Astrocyte (in vitro differentiated cells and primary cell): ENCODE measurements around the gene PSMG4. TPM values are rescaled to one million over a fixed set of nuclear protein-coding genes. Genes with fewer than 3 reads are reported as not detected.

Experiments
- DNase-seq: peaks from one replicate; pipeline ENCODE4 v3.0.0-alpha.2; 2010; ENCODE audit warnings: low read depth
- FAIRE-seq: peaks from 2 replicates; lab custom pipeline; 2011; peaks lifted over from hg19 to GRCh38; lab: Jason Lieb, UNC
- H2AFZ ChIP-seq: 2 replicates; pipeline ENCODE4 v1.6.0; 2012; ENCODE audit warnings: low read depth, low read length, inconsistent platforms
- H3K27ac ChIP-seq: 2 replicates; pipeline ENCODE4 v1.5.1; 2011; ENCODE audit warnings: low read depth, low read length, inconsistent platforms
- H3K27me3 ChIP-seq: 2 replicates; pipeline ENCODE4 v1.6.0; 2011; ENCODE audit warnings: low read length, inconsistent platforms; ENCODE audit not compliant: insufficient read depth
- H3K36me3 ChIP-seq: 2 replicates; pipeline ENCODE4 v1.5.1; 2011; ENCODE audit warnings: low read length, inconsistent platforms; ENCODE audit not compliant: insufficient read depth
- H3K4me1 ChIP-seq: 2 replicates; pipeline ENCODE4 v1.5.1; 2011; ENCODE audit warnings: low read length, inconsistent platforms; ENCODE audit not compliant: insufficient read depth
- H3K4me2 ChIP-seq: 2 replicates; pipeline ENCODE4 v1.6.0; 2012; ENCODE audit warnings: low read length, inconsistent platforms
- H3K4me3 ChIP-seq: 2 replicates; pipeline ENCODE4 v1.5.1; 2011; ENCODE audit warnings: low read depth, mild to moderate bottlenecking, low read length, inconsistent platforms; ENCODE audit not compliant: insufficient read depth
- H3K79me2 ChIP-seq: 2 replicates; pipeline ENCODE4 v1.6.0; 2012; ENCODE audit warnings: mild to moderate bottlenecking, low read length, inconsistent platforms; ENCODE audit not compliant: insufficient read depth
- H3K9ac ChIP-seq: 2 replicates; pipeline ENCODE4 v1.6.0; 2012; ENCODE audit warnings: mild to moderate bottlenecking, low read length, inconsistent platforms
- H3K9me3 ChIP-seq: 2 replicates; pipeline ENCODE4 v1.5.1; 2012; ENCODE audit warnings: low read depth, mild to moderate bottlenecking, low read length, inconsistent platforms; ENCODE audit not compliant: insufficient read depth
- H4K20me1 ChIP-seq: 2 replicates; pipeline ENCODE4 v1.6.0; 2012; ENCODE audit warnings: low read length, inconsistent platforms; ENCODE audit not compliant: insufficient read depth
- H3K27ac Mint-ChIP-seq: one replicate; pipeline ENCODE4 v1.8.0; 2021; ENCODE audit warnings: mild to moderate bottlenecking, mixed read lengths; ENCODE audit not compliant: unreplicated experiment
- H3K27me3 Mint-ChIP-seq: one replicate; pipeline ENCODE4 v1.8.0; 2021; ENCODE audit warnings: low read depth, mixed read lengths; ENCODE audit not compliant: unreplicated experiment
- H3K36me3 Mint-ChIP-seq: one replicate; pipeline ENCODE4 v1.8.0; 2021; ENCODE audit warnings: low read depth, mixed read lengths; ENCODE audit not compliant: unreplicated experiment
- H3K4me1 Mint-ChIP-seq: one replicate; pipeline ENCODE4 v1.8.0; 2021; ENCODE audit warnings: low read depth, mixed read lengths; ENCODE audit not compliant: unreplicated experiment
- H3K4me3 Mint-ChIP-seq: one replicate; pipeline ENCODE4 v1.8.0; 2021; ENCODE audit warnings: mild to moderate bottlenecking, moderate library complexity, mixed read lengths; ENCODE audit not compliant: unreplicated experiment
- H3K9me3 Mint-ChIP-seq: one replicate; pipeline ENCODE4 v1.8.0; 2021; ENCODE audit warnings: mild to moderate bottlenecking, mixed read lengths; ENCODE audit not compliant: unreplicated experiment
- CTCF ChIP-seq: IDR thresholded peaks from 2 replicates; pipeline ENCODE4 v1.5.1; 2011; ENCODE audit warnings: low read depth, mild to moderate bottlenecking, inconsistent platforms, low read length, moderate library complexity; ENCODE audit not compliant: insufficient read depth
- EZH2 ChIP-seq: IDR thresholded peaks from 2 replicates; pipeline ENCODE4 v1.6.1; 2012; ENCODE audit warnings: mild to moderate bottlenecking, low read length, inconsistent platforms; ENCODE audit not compliant: insufficient read depth
- total RNA-seq: library from RNA; stranded (reverse); gene quantifications from 2 replicates; pipeline ENCODE4 v1.2.1, GENCODE V29; 2021

The PSMG4 gene
- total RNA-seq, 1 donor from 2014 or later = 23.4 TPM

GRCh38 chr6:3268680-3269079 lies 9.9 kb downstream of the PSMG4 start:
- no peak overlapping the region for H2AFZ ChIP-seq
- no peak overlapping the region for H3K27ac ChIP-seq
- peaks cover 48% of the 10 kb centered on the region for H3K79me2 ChIP-seq
- H3K27me3 ChIP-seq = no peaks in the 10 kb centered on the region
- no peaks in the 10 kb centered on the region for H3K9me3 ChIP-seq
- peaks cover 66% of the 10 kb centered on the region for H4K20me1 ChIP-seq
- Mint-ChIP-seq H3K4me3 (no peak overlapping the region), H3K36me3 (peaks cover 15% of the 10 kb centered on the region), H3K9me3 (no peaks in the 10 kb centered on the region), H3K27ac (no peak overlapping the region), H3K27me3 (no peaks in the 10 kb centered on the region), H3K4me1 (peaks cover under 1% of the 10 kb centered on the region)
- no peak for TF ChIP-seq EZH2
- no peak for TF ChIP-seq CTCF
- no peaks in the 10 kb centered on the region for H3K4me1 ChIP-seq
- FAIRE-seq (no peak), DNase-seq (no peak)
- H3K36me3 ChIP-seq = peaks cover 27% of the 10 kb centered on the region
- H3K4me3 ChIP-seq = no peak overlapping the region
- no peak overlapping the region for H3K9ac ChIP-seq
- no peak overlapping the region for H3K4me2 ChIP-seq

- FAIRE-seq = no peak
- Mint-ChIP-seq H3K36me3 (peaks cover 16% of the 10 kb centered on the region), H3K4me1 (peaks cover 2% of the 10 kb centered on the region), H3K27ac (no peak overlapping the region), H3K4me3 (no peak overlapping the region), H3K9me3 (no peaks in the 10 kb centered on the region), H3K27me3 (no peaks in the 10 kb centered on the region)
- no peak for DNase-seq
- Histone ChIP-seq H3K4me2 (no peak overlapping the region), H3K27ac (no peak overlapping the region), H2AFZ (no peak overlapping the region), H3K36me3 (peaks cover 22% of the 10 kb centered on the region), H3K9ac (no peak overlapping the region), H3K27me3 (no peaks in the 10 kb centered on the region), H3K4me3 (no peak overlapping the region), H3K9me3 (no peaks in the 10 kb centered on the region), H3K4me1 (no peaks in the 10 kb centered on the region), H4K20me1 (peaks cover 66% of the 10 kb centered on the region), H3K79me2 (peaks cover 41% of the 10 kb centered on the region)
- no peak for TF ChIP-seq EZH2
- no peak for TF ChIP-seq CTCF
Observed at GRCh38 chr6:3269281-3269975, 10.7 kb downstream of the PSMG4 start.

GRCh38 chr6:3270258-3270657 lies 11.5 kb downstream of the PSMG4 start:
- no peaks in the 10 kb centered on the region for H3K4me1 ChIP-seq
- H3K9me3 ChIP-seq = no peaks in the 10 kb centered on the region
- Mint-ChIP-seq H3K4me1 (peaks cover 2% of the 10 kb centered on the region), H3K27me3 (no peaks in the 10 kb centered on the region), H3K27ac (no peak overlapping the region), H3K36me3 (peaks cover 17% of the 10 kb centered on the region), H3K9me3 (no peaks in the 10 kb centered on the region), H3K4me3 (no peak overlapping the region)
- TF ChIP-seq EZH2 = no peak
- no peak for TF ChIP-seq CTCF
- peaks cover 32% of the 10 kb centered on the region for H3K79me2 ChIP-seq
- FAIRE-seq (no peak), DNase-seq (no peak)
- peaks cover 20% of the 10 kb centered on the region for H3K36me3 ChIP-seq
- H3K4me2 ChIP-seq = no peak overlapping the region
- no peaks in the 10 kb centered on the region for H3K27me3 ChIP-seq
- no peak overlapping the region for H3K4me3 ChIP-seq
- H2AFZ ChIP-seq = no peak overlapping the region
- H4K20me1 ChIP-seq = peaks cover 60% of the 10 kb centered on the region
- no peak overlapping the region for H3K27ac ChIP-seq
- H3K9ac ChIP-seq = no peak overlapping the region
